ENCODE results near the gene ARL11. TPM values are rescaled to one million over a fixed set of nuclear protein-coding genes. Genes with fewer than 3 reads are reported as not detected.

The ARL11 gene
- total and polyA plus RNA-seq, 8 donors: 0.05 to 1.5 (median 0.21) TPM

DNA sequence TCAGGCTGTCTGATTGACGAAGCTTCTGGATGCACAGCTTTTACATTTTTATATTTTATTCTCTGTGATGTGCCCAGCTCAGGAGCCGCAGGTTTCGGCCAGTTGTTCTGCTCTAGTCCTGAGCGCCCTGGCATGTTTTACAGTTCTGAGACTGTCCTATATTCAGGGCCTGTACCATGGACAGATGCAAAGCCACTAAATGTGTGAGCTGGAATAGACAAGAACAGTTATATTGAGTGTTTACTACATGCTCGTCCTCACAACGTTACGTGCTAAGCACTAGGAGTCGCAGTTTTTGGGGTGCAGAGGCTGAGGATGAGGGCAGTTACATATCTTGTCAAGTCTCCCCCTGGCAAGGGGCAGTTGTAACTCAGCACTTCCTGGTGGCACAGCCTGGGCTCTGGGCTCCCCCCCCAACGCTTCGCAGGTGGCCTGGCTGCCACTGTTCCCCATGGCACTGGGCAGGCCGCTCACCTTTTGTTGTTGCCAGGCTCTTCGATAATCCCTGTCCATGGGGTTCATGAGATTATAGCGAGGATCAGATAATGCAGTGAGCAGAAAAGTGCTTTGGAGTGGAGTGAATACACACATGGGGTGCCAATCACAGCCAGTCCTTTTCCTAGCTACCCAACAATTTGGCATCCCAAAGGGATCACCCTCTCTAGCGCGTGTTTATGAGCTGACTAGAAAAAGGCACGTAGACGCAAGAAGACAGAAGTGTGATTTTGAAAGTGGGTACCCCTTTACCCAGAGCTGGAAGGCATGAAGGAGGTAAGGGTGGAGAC, 23.5 kb downstream of the ARL11 start:
- Histone ChIP-seq H3K36me3 (no peaks in the 10 kb centered on the region), H3K9me3 (no peaks in the 10 kb centered on the region), H3K27me3 (no peaks in the 10 kb centered on the region), H3K27ac (no peak overlapping the region), H3K4me1 (no peaks in the 10 kb centered on the region), H3K4me3 (no peak overlapping the region)
- DNase-seq: no peak
- 69 to 76% methylated on average over 17 of the region's 17 CpGs for WGBS, 2 donors
- FAIRE-seq: no peak
- TF ChIP-seq, protein P1, sequence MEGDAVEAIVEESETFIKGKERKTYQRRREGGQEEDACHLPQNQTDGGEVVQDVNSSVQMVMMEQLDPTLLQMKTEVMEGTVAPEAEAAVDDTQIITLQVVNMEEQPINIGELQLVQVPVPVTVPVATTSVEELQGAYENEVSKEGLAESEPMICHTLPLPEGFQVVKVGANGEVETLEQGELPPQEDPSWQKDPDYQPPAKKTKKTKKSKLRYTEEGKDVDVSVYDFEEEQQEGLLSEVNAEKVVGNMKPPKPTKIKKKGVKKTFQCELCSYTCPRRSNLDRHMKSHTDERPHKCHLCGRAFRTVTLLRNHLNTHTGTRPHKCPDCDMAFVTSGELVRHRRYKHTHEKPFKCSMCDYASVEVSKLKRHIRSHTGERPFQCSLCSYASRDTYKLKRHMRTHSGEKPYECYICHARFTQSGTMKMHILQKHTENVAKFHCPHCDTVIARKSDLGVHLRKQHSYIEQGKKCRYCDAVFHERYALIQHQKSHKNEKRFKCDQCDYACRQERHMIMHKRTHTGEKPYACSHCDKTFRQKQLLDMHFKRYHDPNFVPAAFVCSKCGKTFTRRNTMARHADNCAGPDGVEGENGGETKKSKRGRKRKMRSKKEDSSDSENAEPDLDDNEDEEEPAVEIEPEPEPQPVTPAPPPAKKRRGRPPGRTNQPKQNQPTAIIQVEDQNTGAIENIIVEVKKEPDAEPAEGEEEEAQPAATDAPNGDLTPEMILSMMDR (IDR thresholded peaks at IDR 0.05): no peak
- intact Hi-C loops (cut with DNase I): loop anchor here in 1 of 3 donors (10.0 kb wide), 1 partner anchor 193 kb away; no protein-coding TSS in a partner anchor
- ATAC-seq: peak; percentile 29 to 46 (median 36)

DNA sequence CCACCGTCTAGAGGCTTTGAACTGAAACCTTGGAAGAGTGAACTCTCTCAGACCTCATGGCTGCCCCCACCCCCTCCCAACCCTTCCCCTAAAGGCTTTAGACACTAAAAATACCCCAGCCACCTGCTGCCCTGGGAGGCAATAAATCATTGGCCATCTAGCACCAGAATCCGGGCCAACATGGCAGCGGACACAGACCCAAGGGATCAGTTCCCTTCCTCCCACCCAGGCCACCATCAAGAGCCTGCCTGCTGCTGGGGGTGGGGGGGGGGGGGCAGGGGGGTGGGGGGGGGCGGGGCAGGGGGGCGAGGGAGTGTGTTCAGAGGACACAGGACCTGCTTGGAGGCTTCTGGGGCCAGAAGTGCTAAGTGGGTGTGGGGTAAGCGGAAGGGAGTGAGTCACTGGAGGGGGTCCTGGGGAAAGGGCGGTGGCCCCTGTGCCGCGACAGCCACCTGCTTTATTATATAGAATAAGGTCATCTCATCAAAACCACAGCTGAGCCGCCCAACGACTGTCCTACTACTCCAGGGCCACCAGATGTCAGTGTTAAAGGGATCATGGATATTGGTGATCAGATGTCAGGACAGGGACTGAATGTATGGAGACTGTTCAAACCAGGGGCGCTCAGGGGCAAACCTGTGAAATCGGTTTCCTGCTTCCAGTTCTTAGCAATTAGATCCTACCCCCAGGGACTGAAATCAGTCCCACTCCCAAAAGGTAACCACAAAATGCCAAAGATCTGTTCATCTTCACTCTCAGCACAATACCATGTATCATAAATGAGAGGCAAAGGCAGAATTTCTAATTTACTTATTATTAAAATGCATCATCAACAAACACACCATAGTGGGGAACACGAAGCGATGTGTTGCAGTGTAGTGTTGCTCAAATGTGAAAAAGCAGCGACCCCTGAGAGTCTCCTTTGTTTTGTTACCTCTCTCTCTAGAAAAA, 24.3 kb downstream of the ARL11 start:
- Histone ChIP-seq H3K4me1 (no peaks in the 10 kb centered on the region), H3K4me3 (no peak overlapping the region), H3K27ac (no peak overlapping the region), H3K27me3 (no peaks in the 10 kb centered on the region), H3K36me3 (no peaks in the 10 kb centered on the region), H3K9me3 (no peaks in the 10 kb centered on the region)
- intact Hi-C loops (cut with DNase I): loop anchor here in 1 of 3 donors (10.0 kb wide), 1 partner anchor 192 kb away; no protein-coding TSS in a partner anchor
- WGBS, 2 donors: 29 to 46% methylated on average over 14 to 16 of the region's 16 CpGs
- ATAC-seq: peak; percentile 69 to 91 (median 84)
- peak in 2 of 6 donors; percentile 9 to 37 for DNase-seq
- no peak for FAIRE-seq
- TF ChIP-seq, protein P1 (IDR thresholded peaks at IDR 0.05): peak in 3 of 4 donors; percentile 24 to 44 (median 30)

DNA sequence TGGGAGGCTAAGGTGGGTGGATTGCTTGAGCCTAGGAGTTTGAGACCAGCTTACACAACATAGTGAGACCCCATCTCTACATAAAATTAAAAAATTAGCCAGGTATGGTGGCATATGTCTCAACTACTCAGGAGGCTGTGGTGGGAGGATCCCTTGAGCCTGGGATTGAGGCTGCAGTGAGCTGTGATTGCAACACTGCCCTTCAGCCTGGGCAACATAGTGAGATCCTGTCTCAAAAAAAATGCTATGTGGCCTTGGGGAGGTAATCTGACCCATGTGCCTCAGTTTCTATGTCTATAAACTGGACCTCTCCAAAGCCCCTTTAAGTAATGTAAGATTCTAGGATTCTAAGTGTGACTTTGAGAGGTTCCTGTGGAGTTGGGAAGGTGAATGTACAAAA, 25.2 kb downstream of the ARL11 start:
- intact Hi-C loops (cut with DNase I): loop anchor here in 1 of 3 donors (10.0 kb wide), 1 partner anchor 191 kb away; no protein-coding TSS in a partner anchor
- H3K4me1 ChIP-seq: no peaks in the 10 kb centered on the region
- no peaks in the 10 kb centered on the region for H3K36me3 ChIP-seq
- FAIRE-seq: no peak
- no peaks in the 10 kb centered on the region for H3K9me3 ChIP-seq
- no peak for ATAC-seq
- H3K4me3 ChIP-seq: no peak overlapping the region
- no peaks in the 10 kb centered on the region for H3K27me3 ChIP-seq
- TF ChIP-seq, protein P1 (IDR thresholded peaks at IDR 0.05): no peak
- no peak overlapping the region for H3K27ac ChIP-seq
- DNase-seq: no peak

DNA sequence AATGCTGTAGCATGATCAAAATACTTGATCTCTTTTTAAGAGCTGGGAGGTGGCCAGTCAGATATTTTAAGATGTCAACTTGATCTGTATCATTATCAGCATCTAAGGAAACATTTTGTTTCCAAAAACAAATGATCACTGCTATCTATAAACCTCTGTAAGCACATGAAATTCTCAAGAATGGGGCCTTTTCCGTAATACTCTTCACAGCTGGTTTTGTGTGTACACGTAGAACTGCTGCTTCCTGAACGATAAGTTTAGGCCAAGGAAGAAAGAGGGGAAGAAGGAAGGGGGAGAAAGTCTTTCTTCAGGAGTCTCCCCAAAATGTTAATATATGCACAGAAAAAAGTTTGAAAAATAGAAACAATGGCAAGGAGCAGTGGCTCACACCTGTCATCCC, 25.7 kb downstream of the ARL11 start:
- 90 to 92% methylated on average over 3 of the region's 3 CpGs for WGBS, 2 donors

More for the DNA sequence above, 25.7 kb downstream of the ARL11 start:
- intact Hi-C loops (cut with DNase I): loop anchor here in 1 of 3 donors (10.0 kb wide), 1 partner anchor 191 kb away; no protein-coding TSS in a partner anchor
- H3K27ac ChIP-seq: no peak overlapping the region
- FAIRE-seq: no peak
- TF ChIP-seq, protein P1 (IDR thresholded peaks at IDR 0.05): no peak
- H3K9me3 ChIP-seq: no peaks in the 10 kb centered on the region
- no peak overlapping the region for H3K4me3 ChIP-seq
- no peak for ATAC-seq
- no peaks in the 10 kb centered on the region for H3K27me3 ChIP-seq
- H3K36me3 ChIP-seq: no peaks in the 10 kb centered on the region
- DNase-seq: no peak
- no peaks in the 10 kb centered on the region for H3K4me1 ChIP-seq

All from pancreas (tissue), 10 donors.